Measurements from ENCODE around the gene CIAO3.

- TF ChIP-seq, protein P1, sequence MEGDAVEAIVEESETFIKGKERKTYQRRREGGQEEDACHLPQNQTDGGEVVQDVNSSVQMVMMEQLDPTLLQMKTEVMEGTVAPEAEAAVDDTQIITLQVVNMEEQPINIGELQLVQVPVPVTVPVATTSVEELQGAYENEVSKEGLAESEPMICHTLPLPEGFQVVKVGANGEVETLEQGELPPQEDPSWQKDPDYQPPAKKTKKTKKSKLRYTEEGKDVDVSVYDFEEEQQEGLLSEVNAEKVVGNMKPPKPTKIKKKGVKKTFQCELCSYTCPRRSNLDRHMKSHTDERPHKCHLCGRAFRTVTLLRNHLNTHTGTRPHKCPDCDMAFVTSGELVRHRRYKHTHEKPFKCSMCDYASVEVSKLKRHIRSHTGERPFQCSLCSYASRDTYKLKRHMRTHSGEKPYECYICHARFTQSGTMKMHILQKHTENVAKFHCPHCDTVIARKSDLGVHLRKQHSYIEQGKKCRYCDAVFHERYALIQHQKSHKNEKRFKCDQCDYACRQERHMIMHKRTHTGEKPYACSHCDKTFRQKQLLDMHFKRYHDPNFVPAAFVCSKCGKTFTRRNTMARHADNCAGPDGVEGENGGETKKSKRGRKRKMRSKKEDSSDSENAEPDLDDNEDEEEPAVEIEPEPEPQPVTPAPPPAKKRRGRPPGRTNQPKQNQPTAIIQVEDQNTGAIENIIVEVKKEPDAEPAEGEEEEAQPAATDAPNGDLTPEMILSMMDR (IDR thresholded peaks at IDR 0.05 in 2 of 3, conservative IDR thresholded peaks at IDR 0.05 in 1 of 3; ENCODE audit: borderline replicate concordance in 1 of 3, insufficient read depth in 1 of 3, low read depth in 2 of 3, low read length in 2 of 3), result no peak
- TF ChIP-seq REST (IDR thresholded peaks at IDR 0.05; ENCODE audit: low read depth), result no peak
- no peak for TF ChIP-seq POLR2A (IDR thresholded peaks at IDR 0.05; ENCODE audit: borderline replicate concordance, extremely low read depth, insufficient read depth, insufficient read length)
- no peak for TF ChIP-seq ELF1 (IDR thresholded peaks at IDR 0.05; ENCODE audit: borderline replicate concordance, low read depth)
- TF ChIP-seq POLR2AphosphoS5 (IDR thresholded peaks at IDR 0.05; ENCODE audit: low read depth, low read length), result no peak
- no peak for TF ChIP-seq SP1 (IDR thresholded peaks at IDR 0.05; ENCODE audit: low read depth)
- TF ChIP-seq FOSL1 (IDR thresholded peaks at IDR 0.05; ENCODE audit: low read depth), result no peak
- TF ChIP-seq YY1 (IDR thresholded peaks at IDR 0.05; ENCODE audit: extremely low read depth, insufficient replicate concordance, low read depth, low read length), result no peak
- TF ChIP-seq EZH2 (IDR thresholded peaks at IDR 0.05), result no peak
- TF ChIP-seq SIN3A (IDR thresholded peaks at IDR 0.05; ENCODE audit: low read depth), result no peak
- TF ChIP-seq ZNF274 (IDR thresholded peaks at IDR 0.05; ENCODE audit: low read depth, low read length), result no peak
Observed at GRCh38 chr16:687499-687898, 53.3 kb downstream of the CIAO3 start.
